ENCODE measurements around the gene VMP1.
"Not testable (repeated sequence)": the region's sequence is repeated elsewhere in the genome, so short reads cannot be mapped to it uniquely, and the experiment has no call there.

The VMP1 gene

DNA sequence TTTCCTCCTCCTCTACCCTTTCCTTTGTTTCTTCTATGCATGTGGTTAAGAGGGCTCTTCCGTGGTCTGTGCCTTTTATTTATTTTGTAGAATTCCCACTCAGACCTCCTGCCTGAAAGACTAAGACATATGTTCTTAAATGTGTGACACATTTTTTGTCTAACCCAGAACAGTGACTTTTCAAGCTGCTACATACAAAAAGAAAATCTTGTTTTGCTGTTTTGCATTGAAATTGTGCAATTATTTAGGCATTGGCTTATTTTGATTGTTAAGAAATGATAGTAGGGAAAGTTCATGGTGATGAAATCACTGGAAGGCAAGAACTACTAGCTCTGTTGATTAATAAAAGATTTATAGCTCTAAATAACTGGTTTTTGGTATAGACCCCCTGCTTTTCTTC is 108.5 kb downstream of the VMP1 start:
- DNase-seq = no peak
- ChIA-PET POLR2A (no interaction called here), CTCF (interaction anchor here (0.9 to 1.1 kb wide), 2 partner anchors 22 to 44 kb away, joined by 3 to 5 read pairs; no protein-coding TSS in a partner anchor)
- no CpG with 5 or more reads among the region's 1 CpG for WGBS (ENCODE audit: insufficient coverage)
- no peak overlapping the region for H3K4me3 ChIP-seq (ENCODE audit: control insufficient read depth in 1 of 7, extremely low read depth in 1 of 7, insufficient read depth in 4 of 7, low read depth in 2 of 7, low read length in 6 of 7)
- no peak overlapping the region for H3K27ac ChIP-seq (ENCODE audit: insufficient read depth in 1 of 2, low read depth in 1 of 2, low read length in 2 of 2, poor library complexity in 1 of 2, severe bottlenecking in 2 of 2)
- no peaks in the 10 kb centered on the region for H3K9me3 ChIP-seq (ENCODE audit: control extremely low read depth in 1 of 5, control insufficient read depth in 4 of 5, insufficient read depth in 2 of 5, low read depth in 1 of 5, low read length in 4 of 5)
- H3K4me1 ChIP-seq (ENCODE audit: control extremely low read depth in 1 of 4, control insufficient read depth in 4 of 4, insufficient read depth in 4 of 4, low read length in 3 of 4) = peaks cover 0 to 40% (median 2%) of the 10 kb centered on the region in 4 experiments
- H3K27me3 ChIP-seq (replicated peaks in 2 of 5; ENCODE audit: control insufficient read depth in 4 of 5, insufficient read depth in 5 of 5, low read length in 4 of 5) = no peaks in the 10 kb centered on the region
- H3K36me3 ChIP-seq (ENCODE audit: control insufficient read depth in 4 of 4, insufficient read depth in 4 of 4, low read length in 3 of 4) = peaks cover 0 to 11% (median 4%) of the 10 kb centered on the region in 4 experiments

DNA sequence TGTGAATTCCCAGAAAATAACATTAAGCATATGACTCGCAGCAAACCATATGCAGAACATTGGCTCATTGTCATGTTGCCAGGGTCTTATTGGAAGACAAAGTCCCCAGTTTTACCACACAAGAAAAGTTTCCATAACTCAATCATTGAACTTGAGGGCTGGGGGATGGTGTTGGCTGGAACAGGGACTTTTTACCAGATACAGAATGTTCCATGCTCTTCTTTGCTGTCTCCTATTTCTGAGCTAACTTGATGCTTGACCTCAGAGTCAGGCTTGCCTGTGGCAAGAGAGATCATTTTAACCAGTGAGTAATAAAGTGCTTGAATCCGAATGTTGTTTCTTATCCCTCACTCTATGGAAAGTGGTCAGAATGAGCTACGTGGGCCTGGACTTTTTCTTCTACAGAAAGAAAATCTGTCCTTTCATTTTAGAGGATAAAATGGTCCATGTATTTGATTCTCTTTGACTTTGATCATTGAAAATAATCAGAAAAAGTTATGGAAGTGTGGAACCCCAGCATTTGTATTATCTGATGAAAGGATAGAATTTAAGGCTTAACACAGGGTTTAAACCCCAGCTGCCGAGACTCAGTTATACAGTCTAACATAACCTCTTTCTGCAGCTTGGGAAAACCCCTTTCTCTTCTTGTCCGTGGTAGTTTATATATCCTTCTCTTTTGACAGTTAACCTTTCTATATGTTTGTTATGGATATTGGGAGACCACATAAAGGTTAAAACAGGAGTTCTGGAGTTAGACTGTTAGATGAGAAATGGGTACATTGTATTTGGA is 118.3 kb downstream of the VMP1 start:
- POLR2A ChIA-PET = interaction anchor here (0.9 kb wide), 1 partner anchor 40 kb away, joined by 4 read pairs; no protein-coding TSS in a partner anchor
- DNase-seq = no peak
- Histone ChIP-seq H3K4me3 (ENCODE audit: control insufficient read depth in 1 of 7, extremely low read depth in 1 of 7, insufficient read depth in 4 of 7, low read depth in 2 of 7, low read length in 6 of 7) (peak overlapping the region in 2 of 7 experiments; percentile 34 to 40), H3K4me1 (ENCODE audit: control extremely low read depth in 1 of 4, control insufficient read depth in 4 of 4, insufficient read depth in 4 of 4, low read length in 3 of 4) (peaks cover 44 to 58% (median 54%) of the 10 kb centered on the region in 4 experiments), H3K9me3 (ENCODE audit: control extremely low read depth in 1 of 5, control insufficient read depth in 4 of 5, insufficient read depth in 2 of 5, low read depth in 1 of 5, low read length in 4 of 5) (no peaks in the 10 kb centered on the region), H3K27me3 (replicated peaks in 2 of 5; ENCODE audit: control insufficient read depth in 4 of 5, insufficient read depth in 5 of 5, low read length in 4 of 5) (no peaks in the 10 kb centered on the region), H3K27ac (ENCODE audit: insufficient read depth in 1 of 2, low read depth in 1 of 2, low read length in 2 of 2, poor library complexity in 1 of 2, severe bottlenecking in 2 of 2) (peak overlapping the region; percentile 33 to 99), H3K36me3 (ENCODE audit: control insufficient read depth in 4 of 4, insufficient read depth in 4 of 4, low read length in 3 of 4) (peaks cover 0 to 5% (median under 1%) of the 10 kb centered on the region in 4 experiments)
- 71% methylated on average over 1 of the region's 5 CpGs for WGBS (ENCODE audit: insufficient coverage)
- CTCF ChIA-PET = interaction anchor here (0.8 to 1.2 kb wide), 3 partner anchors 27 to 72 kb away, joined by 3 read pairs; no protein-coding TSS in a partner anchor

GRCh38 chr17:59826706-59827453 is 119.4 kb downstream of the VMP1 start:
- POLR2A ChIA-PET = interaction anchor here (0.7 to 2.9 kb wide), 3 partner anchors 41 to 74 kb away, joined by 3 to 21 read pairs (median 3); no protein-coding TSS in a partner anchor
- WGBS (ENCODE audit: insufficient coverage) = 93% methylated on average over 3 of the region's 4 CpGs
- Histone ChIP-seq H3K4me1 (ENCODE audit: control extremely low read depth in 1 of 4, control insufficient read depth in 4 of 4, insufficient read depth in 4 of 4, low read length in 3 of 4) (peaks cover 48 to 68% (median 64%) of the 10 kb centered on the region in 4 experiments), H3K9me3 (ENCODE audit: control extremely low read depth in 1 of 5, control insufficient read depth in 4 of 5, insufficient read depth in 2 of 5, low read depth in 1 of 5, low read length in 4 of 5) (no peaks in the 10 kb centered on the region), H3K4me3 (ENCODE audit: control insufficient read depth in 1 of 7, extremely low read depth in 1 of 7, insufficient read depth in 4 of 7, low read depth in 2 of 7, low read length in 6 of 7) (peak overlapping the region in 3 of 7 experiments; percentile 4 to 40 (median 26)), H3K27me3 (replicated peaks in 2 of 5; ENCODE audit: control insufficient read depth in 4 of 5, insufficient read depth in 5 of 5, low read length in 4 of 5) (no peaks in the 10 kb centered on the region), H3K27ac (ENCODE audit: insufficient read depth in 1 of 2, low read depth in 1 of 2, low read length in 2 of 2, poor library complexity in 1 of 2, severe bottlenecking in 2 of 2) (peak overlapping the region; percentile 33 to 99), H3K36me3 (ENCODE audit: control insufficient read depth in 4 of 4, insufficient read depth in 4 of 4, low read length in 3 of 4) (peaks cover 0 to 5% (median under 1%) of the 10 kb centered on the region in 4 experiments)
- CTCF ChIA-PET = interaction anchor here (0.8 to 1.9 kb wide), 7 partner anchors 9 to 81 kb away, joined by 3 to 7 read pairs (median 4); no protein-coding TSS in a partner anchor
- DNase-seq = no peak

- peaks cover 48 to 73% (median 70%) of the 10 kb centered on the region in 4 experiments for H3K4me1 ChIP-seq (ENCODE audit: control extremely low read depth in 1 of 4, control insufficient read depth in 4 of 4, insufficient read depth in 4 of 4, low read length in 3 of 4)
- ChIA-PET POLR2A (interaction anchor here (0.6 to 2.9 kb wide), 4 partner anchors 10 to 1492 kb away, joined by 3 to 21 read pairs (median 4); no protein-coding TSS in a partner anchor), CTCF (interaction anchor here (0.8 to 1.9 kb wide), 10 partner anchors 8 to 82 kb away, joined by 3 to 7 read pairs (median 4); no protein-coding TSS in a partner anchor)
- H3K36me3 ChIP-seq (ENCODE audit: control insufficient read depth in 4 of 4, insufficient read depth in 4 of 4, low read length in 3 of 4) = peaks cover 0 to 2% (median 0%) of the 10 kb centered on the region in 4 experiments
- WGBS (ENCODE audit: insufficient coverage) = 91% methylated on average over 5 of the region's 5 CpGs
- DNase-seq = peak in 2 of 3 donors; percentile 45
- H3K27ac ChIP-seq (ENCODE audit: insufficient read depth in 1 of 2, low read depth in 1 of 2, low read length in 2 of 2, poor library complexity in 1 of 2, severe bottlenecking in 2 of 2) = peak overlapping the region; percentile 98 to 99
- H3K4me3 ChIP-seq (ENCODE audit: control insufficient read depth in 1 of 7, extremely low read depth in 1 of 7, insufficient read depth in 4 of 7, low read depth in 2 of 7, low read length in 6 of 7) = peak overlapping the region in 2 of 7 experiments; percentile 57 to 61
- H3K27me3 ChIP-seq (replicated peaks in 2 of 5; ENCODE audit: control insufficient read depth in 4 of 5, insufficient read depth in 5 of 5, low read length in 4 of 5) = no peaks in the 10 kb centered on the region
- H3K9me3 ChIP-seq (ENCODE audit: control extremely low read depth in 1 of 5, control insufficient read depth in 4 of 5, insufficient read depth in 2 of 5, low read depth in 1 of 5, low read length in 4 of 5) = no peaks in the 10 kb centered on the region
These were observed 120.4 kb downstream of the VMP1 start for GRCh38 chr17:59827721-59828477.

DNA sequence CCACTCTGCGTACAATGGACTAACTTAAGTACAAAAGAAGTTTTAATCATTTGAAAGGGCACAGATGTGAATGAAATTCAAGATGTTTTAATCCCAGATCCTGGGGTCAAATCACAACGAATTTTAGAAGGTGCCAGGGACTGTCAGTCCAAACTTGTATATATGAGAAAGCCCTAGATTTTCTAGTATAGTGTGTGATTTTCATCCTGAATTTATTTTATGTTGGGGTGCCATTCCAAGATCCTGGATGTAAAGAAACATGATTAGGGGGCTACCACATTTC is 121.0 kb downstream of the VMP1 start:
- WGBS (ENCODE audit: insufficient coverage) = 70% methylated on average over 1 of the region's 2 CpGs
- ChIA-PET CTCF (interaction anchor here (0.7 to 1.9 kb wide), 9 partner anchors 9 to 76 kb away, joined by 3 to 7 read pairs (median 4); no protein-coding TSS in a partner anchor), POLR2A (interaction anchor here (0.6 to 2.9 kb wide), 3 partner anchors 9 to 42 kb away, joined by 3 to 21 read pairs (median 4); no protein-coding TSS in a partner anchor)
- peak overlapping the region; percentile 98 to 99 for H3K27ac ChIP-seq (ENCODE audit: insufficient read depth in 1 of 2, low read depth in 1 of 2, low read length in 2 of 2, poor library complexity in 1 of 2, severe bottlenecking in 2 of 2)
- H3K4me3 ChIP-seq (ENCODE audit: control insufficient read depth in 1 of 7, extremely low read depth in 1 of 7, insufficient read depth in 4 of 7, low read depth in 2 of 7, low read length in 6 of 7) = peak overlapping the region in 4 of 7 experiments; percentile 30 to 61 (median 50)
- H3K9me3 ChIP-seq (ENCODE audit: control extremely low read depth in 1 of 5, control insufficient read depth in 4 of 5, insufficient read depth in 2 of 5, low read depth in 1 of 5, low read length in 4 of 5) = no peaks in the 10 kb centered on the region
- H3K4me1 ChIP-seq (ENCODE audit: control extremely low read depth in 1 of 4, control insufficient read depth in 4 of 4, insufficient read depth in 4 of 4, low read length in 3 of 4) = peaks cover 48 to 77% (median 73%) of the 10 kb centered on the region in 4 experiments
- H3K27me3 ChIP-seq (replicated peaks in 2 of 5; ENCODE audit: control insufficient read depth in 4 of 5, insufficient read depth in 5 of 5, low read length in 4 of 5) = no peaks in the 10 kb centered on the region
- DNase-seq = no peak
- H3K36me3 ChIP-seq (ENCODE audit: control insufficient read depth in 4 of 4, insufficient read depth in 4 of 4, low read length in 3 of 4) = no peaks in the 10 kb centered on the region

- Histone ChIP-seq H3K27ac (ENCODE audit: insufficient read depth in 1 of 2, low read depth in 1 of 2, low read length in 2 of 2, poor library complexity in 1 of 2, severe bottlenecking in 2 of 2) (peak overlapping the region; percentile 98 to 99), H3K4me3 (ENCODE audit: control insufficient read depth in 1 of 7, extremely low read depth in 1 of 7, insufficient read depth in 4 of 7, low read depth in 2 of 7, low read length in 6 of 7) (peak overlapping the region in 4 of 7 experiments; percentile 30 to 61 (median 50)), H3K4me1 (ENCODE audit: control extremely low read depth in 1 of 4, control insufficient read depth in 4 of 4, insufficient read depth in 4 of 4, low read length in 3 of 4) (peaks cover 48 to 77% (median 73%) of the 10 kb centered on the region in 4 experiments)
- H3K36me3 ChIP-seq (ENCODE audit: control insufficient read depth in 4 of 4, insufficient read depth in 4 of 4, low read length in 3 of 4); DNase-seq; H3K27me3 ChIP-seq (replicated peaks in 2 of 5; ENCODE audit: control insufficient read depth in 4 of 5, insufficient read depth in 5 of 5, low read length in 4 of 5); H3K9me3 ChIP-seq (ENCODE audit: control extremely low read depth in 1 of 5, control insufficient read depth in 4 of 5, insufficient read depth in 2 of 5, low read depth in 1 of 5, low read length in 4 of 5): not testable (repeated sequence)
- CTCF ChIA-PET = interaction anchor here (0.7 to 1.3 kb wide), 7 partner anchors 9 to 76 kb away, joined by 3 to 8 read pairs (median 3); no protein-coding TSS in a partner anchor
- WGBS (ENCODE audit: insufficient coverage) = no CpG with 5 or more reads among the region's 7 CpGs
- POLR2A ChIA-PET = interaction anchor here (0.5 to 2.9 kb wide), 5 partner anchors 9 to 42 kb away, joined by 3 to 21 read pairs (median 4); no protein-coding TSS in a partner anchor
These were observed 121.4 kb downstream of the VMP1 start for GRCh38 chr17:59828819-59829216.
